ENCODE measurements around the gene PDZD2.

- TF ChIP-seq CTCF (IDR thresholded peaks at IDR 0.05): no peak
- no peak for TF ChIP-seq POLR2A (IDR thresholded peaks at IDR 0.05)
Measured at GRCh38 chr5:32096891-32097595, 458.1 kb downstream of the PDZD2 start.
